HepG2 (cell line): Measurements from ENCODE around the gene DLX3. TPM values are rescaled to one million over a fixed set of nuclear protein-coding genes. Genes with fewer than 3 reads are reported as not detected.

Experiments
- ATF7-NPFF ChIP-seq: sonication (generic); formaldehyde crosslinking; IDR thresholded peaks from 2 replicates; pipeline ENCODE4 v1.8.1; 2023; ENCODE audit warnings: mild to moderate bottlenecking, low read depth, missing genetic modification reagents, moderate library complexity
- BCL6 ChIP-seq: IDR thresholded peaks from 2 replicates; pipeline ENCODE4 v1.6.1; 2016; ENCODE audit warnings: missing genetic modification reagents, missing compliant biosample characterization
- CENPT ChIP-seq: sonication (generic); formaldehyde crosslinking; IDR thresholded peaks from 2 replicates; pipeline ENCODE4 v1.8.0; 2022; ENCODE audit warnings: low read depth, mild to moderate bottlenecking, moderate library complexity, missing genetic modification reagents
- HOXA3 ChIP-seq: sonication (generic); formaldehyde crosslinking; IDR thresholded peaks from 2 replicates; pipeline ENCODE4 v1.5.0; 2020; ENCODE audit warnings: missing genetic modification reagents
- KLF15 ChIP-seq: sonication (generic); formaldehyde crosslinking; IDR thresholded peaks from 2 replicates; pipeline ENCODE4 v1.8.1; 2023; ENCODE audit warnings: borderline replicate concordance, mild to moderate bottlenecking, inconsistent platforms, missing genetic modification reagents, mixed read lengths
- MED1 ChIP-seq: sonication (generic); formaldehyde crosslinking; IDR thresholded peaks from 2 replicates; pipeline ENCODE4 v1.4.0; 2020; ENCODE audit warnings: missing genetic modification reagents
- MTF2 ChIP-seq: sonication (generic); formaldehyde crosslinking; IDR thresholded peaks from 2 replicates; pipeline ENCODE4 v1.5.0; 2020; ENCODE audit warnings: missing genetic modification reagents, borderline replicate concordance
- NFE2L2 ChIP-seq: fragments of 150-350 bp; IDR thresholded peaks from 2 replicates; pipeline ENCODE4 v1.6.1; 2014; ENCODE audit warnings: low read length
- PAX8 ChIP-seq: sonication (generic); formaldehyde crosslinking; IDR thresholded peaks from 2 replicates; pipeline ENCODE4 v1.8.0; 2022; ENCODE audit warnings: mild to moderate bottlenecking, missing genetic modification reagents, borderline replicate concordance
- PTBP1 ChIP-seq: fragments of 200-400 bp; formaldehyde crosslinking; IDR thresholded peaks from 2 replicates; pipeline ENCODE4 v1.6.1; 2018; ENCODE audit warnings: low read length, low read depth; ENCODE audit not compliant: poor library complexity, severe bottlenecking
- SMAD3 ChIP-seq: sonication (generic); formaldehyde crosslinking; IDR thresholded peaks from 2 replicates; pipeline ENCODE4 v1.4.0; 2020; ENCODE audit warnings: missing genetic modification reagents
- TCF7 ChIP-seq: sonication (generic); IDR thresholded peaks from 2 replicates; pipeline ENCODE4 v1.6.1; 2016; ENCODE audit warnings: antibody characterized with exemption, low read depth
- YY1 ChIP-seq: IDR thresholded peaks from 2 replicates; pipeline ENCODE4 v1.6.1; 2011; ENCODE audit warnings: low read length, low read depth, moderate library complexity, mild to moderate bottlenecking; ENCODE audit not compliant: insufficient read depth, insufficient replicate concordance
- ZBTB2 ChIP-seq: sonication (generic); formaldehyde crosslinking; IDR thresholded peaks from 2 replicates; pipeline ENCODE4 v1.8.0; 2022; ENCODE audit warnings: low read depth, missing genetic modification reagents
- ZMYM4 ChIP-seq: sonication (generic); formaldehyde crosslinking; IDR thresholded peaks from 2 replicates; pipeline ENCODE4 v1.8.1; 2023; ENCODE audit warnings: mild to moderate bottlenecking, missing genetic modification reagents
- ZNF136 ChIP-seq: sonication (generic); formaldehyde crosslinking; IDR thresholded peaks from 2 replicates; pipeline ENCODE4 v1.8.1; 2022; ENCODE audit warnings: low read depth, mild to moderate bottlenecking, moderate library complexity, missing genetic modification reagents
- ZNF253 ChIP-seq: sonication (generic); formaldehyde crosslinking; IDR thresholded peaks from 2 replicates; pipeline ENCODE4 v1.8.0; 2022; ENCODE audit warnings: mild to moderate bottlenecking, missing genetic modification reagents, borderline replicate concordance
- ZNF333 ChIP-seq: sonication (generic); formaldehyde crosslinking; IDR thresholded peaks from 2 replicates; pipeline ENCODE4 v1.4.0; 2020; ENCODE audit warnings: mild to moderate bottlenecking, missing genetic modification reagents, borderline replicate concordance
- ZNF383 ChIP-seq: sonication (generic); formaldehyde crosslinking; IDR thresholded peaks from 2 replicates; pipeline ENCODE4 v1.4.0; 2020; ENCODE audit warnings: missing genetic modification reagents, mild to moderate bottlenecking, borderline replicate concordance
- ZNF550 ChIP-seq: sonication (generic); formaldehyde crosslinking; IDR thresholded peaks from 2 replicates; pipeline ENCODE4 v1.4.0; 2020; ENCODE audit warnings: mild to moderate bottlenecking, missing genetic modification reagents, borderline replicate concordance
- ZSCAN21 ChIP-seq: sonication (generic); formaldehyde crosslinking; IDR thresholded peaks from 2 replicates; pipeline ENCODE4 v1.8.0; 2022; ENCODE audit warnings: mild to moderate bottlenecking, missing genetic modification reagents, moderate library complexity, borderline replicate concordance
- ZSCAN31 ChIP-seq: sonication (generic); formaldehyde crosslinking; IDR thresholded peaks from 2 replicates; pipeline ENCODE4 v1.5.0; 2020; ENCODE audit warnings: low read depth, mild to moderate bottlenecking, missing genetic modification reagents
- polyA plus RNA-seq, 8 experiments: library from polyadenylated mRNA; depleted of rRNA in 3 of 8; stranded (reverse) in 7 of 8; unstranded in 1 of 8; fragments of >200 nt; fragmentation: Illumina TruSeq in 4 of 8; extraction: Trizol in 4 of 8; gene quantifications; 2 replicates each; pipeline versions ENCODE4 v1.2.1 to v1.2.3, GENCODE V29; 2011 to 2016; ENCODE audit warnings: low read depth in 4 of 8, missing spikeins in 1 of 8, mixed read lengths in 1 of 8; ENCODE audit not compliant: insufficient read depth in 1 of 8
- total RNA-seq, 5 experiments: library from RNA; depleted of rRNA; stranded (reverse); fragments of >200 nt; fragmentation: Illumina TruSeq; extraction: Trizol; gene quantifications; 2 replicates each; pipeline ENCODE4 v1.2.3, GENCODE V29; 2016; ENCODE audit warnings: low read depth in 1 of 5
- TF ChIP-seq, protein P1 (sequence below): sonication (generic); formaldehyde crosslinking; IDR thresholded peaks from 2 replicates; pipeline ENCODE4 v1.9.0; 2021; ENCODE audit warnings: missing genetic modification reagents, borderline replicate concordance
- TF ChIP-seq, protein P2 (sequence below): sonication (generic); formaldehyde crosslinking; IDR thresholded peaks from 2 replicates; pipeline ENCODE4 v1.8.0; 2023; ENCODE audit warnings: mild to moderate bottlenecking, missing genetic modification reagents

DLX3 gene
- total and polyA plus RNA-seq, 2 of the 13 experiments (the other 11 are each of a cell fraction or from before 2014, with no cell fraction given): 0.03 TPM; not detected in 1

- TF ChIP-seq MTF2 (0 out of 2 replicates have a peak, but pooled peaks have one; percentile 33), SMAD3 (CRISPR knock-in tag) (peak; percentile 53; the same call in 1 of the 2 replicates), ZNF550 (CRISPR knock-in tag) (no peak), ZNF136 (CRISPR knock-in tag) (no peak), HOXA3 (CRISPR knock-in tag) (peak; percentile 31; the same call in 1 of the 2 replicates), ZSCAN21 (CRISPR knock-in tag) (no peak), ZNF383 (CRISPR knock-in tag) (no peak), CENPT (no peak), MED1 (CRISPR knock-in tag) (no peak), PAX8 (CRISPR knock-in tag) (no peak), ZSCAN31 (CRISPR knock-in tag) (peak; percentile 52; the same call in 1 of the 2 replicates), ZNF253 (peak; percentile 40; the same call in 1 of the 2 replicates), ZNF333 (CRISPR knock-in tag) (peak; percentile 42; the same call in 1 of the 2 replicates), PTBP1 (peak; percentile 60), ZBTB2 (0 out of 2 replicates have a peak, but pooled peaks have one; percentile 35), BCL6 (CRISPR knock-in tag) (peak; percentile 30; the same call in 1 of the 2 replicates), ZMYM4 (no peak), TCF7 (no peak), YY1 (peak; percentile 59), NFE2L2 (no peak; the same call in 1 of the 2 replicates), KLF15 (CRISPR knock-in tag) (no peak), ATF7-NPFF (CRISPR knock-in tag) (0 out of 2 replicates have a peak, but pooled peaks have one; percentile 26)
- TF ChIP-seq, protein P1, sequence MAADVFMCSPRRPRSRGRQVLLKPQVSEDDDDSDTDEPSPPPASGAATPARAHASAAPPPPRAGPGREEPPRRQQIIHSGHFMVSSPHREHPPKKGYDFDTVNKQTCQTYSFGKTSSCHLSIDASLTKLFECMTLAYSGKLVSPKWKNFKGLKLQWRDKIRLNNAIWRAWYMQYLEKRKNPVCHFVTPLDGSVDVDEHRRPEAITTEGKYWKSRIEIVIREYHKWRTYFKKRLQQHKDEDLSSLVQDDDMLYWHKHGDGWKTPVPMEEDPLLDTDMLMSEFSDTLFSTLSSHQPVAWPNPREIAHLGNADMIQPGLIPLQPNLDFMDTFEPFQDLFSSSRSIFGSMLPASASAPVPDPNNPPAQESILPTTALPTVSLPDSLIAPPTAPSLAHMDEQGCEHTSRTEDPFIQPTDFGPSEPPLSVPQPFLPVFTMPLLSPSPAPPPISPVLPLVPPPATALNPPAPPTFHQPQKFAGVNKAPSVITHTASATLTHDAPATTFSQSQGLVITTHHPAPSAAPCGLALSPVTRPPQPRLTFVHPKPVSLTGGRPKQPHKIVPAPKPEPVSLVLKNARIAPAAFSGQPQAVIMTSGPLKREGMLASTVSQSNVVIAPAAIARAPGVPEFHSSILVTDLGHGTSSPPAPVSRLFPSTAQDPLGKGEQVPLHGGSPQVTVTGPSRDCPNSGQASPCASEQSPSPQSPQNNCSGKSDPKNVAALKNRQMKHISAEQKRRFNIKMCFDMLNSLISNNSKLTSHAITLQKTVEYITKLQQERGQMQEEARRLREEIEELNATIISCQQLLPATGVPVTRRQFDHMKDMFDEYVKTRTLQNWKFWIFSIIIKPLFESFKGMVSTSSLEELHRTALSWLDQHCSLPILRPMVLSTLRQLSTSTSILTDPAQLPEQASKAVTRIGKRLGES (CRISPR knock-in tag): no peak
- TF ChIP-seq, protein P2, sequence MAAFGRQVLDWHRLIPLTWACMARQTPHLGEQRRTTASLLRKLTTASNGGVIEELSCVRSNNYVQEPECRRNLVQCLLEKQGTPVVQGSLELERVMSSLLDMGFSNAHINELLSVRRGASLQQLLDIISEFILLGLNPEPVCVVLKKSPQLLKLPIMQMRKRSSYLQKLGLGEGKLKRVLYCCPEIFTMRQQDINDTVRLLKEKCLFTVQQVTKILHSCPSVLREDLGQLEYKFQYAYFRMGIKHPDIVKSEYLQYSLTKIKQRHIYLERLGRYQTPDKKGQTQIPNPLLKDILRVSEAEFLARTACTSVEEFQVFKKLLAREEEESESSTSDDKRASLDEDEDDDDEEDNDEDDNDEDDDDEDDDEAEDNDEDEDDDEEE (CRISPR knock-in tag): 0 out of 2 replicates have a peak, but pooled peaks have one; percentile 24
These were observed 1.7 kb upstream of the DLX3 start (continued) for GRCh38 chr17:49996495-49997300.
